ENCODE measurements around the gene PRKG2.

The PRKG2 gene

GRCh38 chr4:81256059-81256970, 41.3 kb upstream of the PRKG2 start:
- DNase-seq (ENCODE audit: low spot score): no peak
- TF ChIP-seq, protein P1, sequence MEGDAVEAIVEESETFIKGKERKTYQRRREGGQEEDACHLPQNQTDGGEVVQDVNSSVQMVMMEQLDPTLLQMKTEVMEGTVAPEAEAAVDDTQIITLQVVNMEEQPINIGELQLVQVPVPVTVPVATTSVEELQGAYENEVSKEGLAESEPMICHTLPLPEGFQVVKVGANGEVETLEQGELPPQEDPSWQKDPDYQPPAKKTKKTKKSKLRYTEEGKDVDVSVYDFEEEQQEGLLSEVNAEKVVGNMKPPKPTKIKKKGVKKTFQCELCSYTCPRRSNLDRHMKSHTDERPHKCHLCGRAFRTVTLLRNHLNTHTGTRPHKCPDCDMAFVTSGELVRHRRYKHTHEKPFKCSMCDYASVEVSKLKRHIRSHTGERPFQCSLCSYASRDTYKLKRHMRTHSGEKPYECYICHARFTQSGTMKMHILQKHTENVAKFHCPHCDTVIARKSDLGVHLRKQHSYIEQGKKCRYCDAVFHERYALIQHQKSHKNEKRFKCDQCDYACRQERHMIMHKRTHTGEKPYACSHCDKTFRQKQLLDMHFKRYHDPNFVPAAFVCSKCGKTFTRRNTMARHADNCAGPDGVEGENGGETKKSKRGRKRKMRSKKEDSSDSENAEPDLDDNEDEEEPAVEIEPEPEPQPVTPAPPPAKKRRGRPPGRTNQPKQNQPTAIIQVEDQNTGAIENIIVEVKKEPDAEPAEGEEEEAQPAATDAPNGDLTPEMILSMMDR (IDR thresholded peaks at IDR 0.05; ENCODE audit: borderline replicate concordance, control extremely low read depth, extremely low read depth, insufficient read depth, missing control alignments): no peak
- in situ Hi-C loops (cut with MboI; ENCODE audit: low sequenced_read_pairs, unreplicated experiment): no loop called here

DNA sequence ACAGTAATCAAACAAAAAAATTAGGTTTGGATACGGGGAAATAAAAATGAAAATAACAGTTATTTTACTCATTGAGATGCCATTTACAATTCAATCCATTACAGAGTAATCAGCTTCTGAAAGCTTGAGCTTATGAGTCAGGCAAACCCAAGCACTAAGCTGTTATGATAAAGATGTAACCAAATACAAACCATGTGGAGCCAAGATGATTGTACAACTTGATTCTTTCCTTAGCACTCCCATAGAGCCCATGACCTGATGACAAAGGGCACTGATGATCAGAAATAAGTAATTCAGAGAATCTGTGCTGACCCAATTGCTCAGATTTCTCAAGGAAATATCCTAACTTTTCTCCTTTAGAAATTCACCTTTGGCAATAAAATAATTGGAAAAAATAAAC, 40.5 kb upstream of the PRKG2 start:
- TF ChIP-seq, protein P1 (IDR thresholded peaks at IDR 0.05; ENCODE audit: borderline replicate concordance, control extremely low read depth, extremely low read depth, insufficient read depth, missing control alignments): no peak
- in situ Hi-C loops (cut with MboI; ENCODE audit: low sequenced_read_pairs, unreplicated experiment): no loop called here

GRCh38 chr4:81250430-81250829, 35.4 kb upstream of the PRKG2 start:
- no peak for DNase-seq (ENCODE audit: low spot score)
- TF ChIP-seq, protein P1 (IDR thresholded peaks at IDR 0.05; ENCODE audit: borderline replicate concordance, control extremely low read depth, extremely low read depth, insufficient read depth, missing control alignments): no peak
- in situ Hi-C loops (cut with MboI; ENCODE audit: low sequenced_read_pairs, unreplicated experiment): no loop called here

More for the DNA sequence above, 40.5 kb upstream of the PRKG2 start:
- no peak for DNase-seq (ENCODE audit: low spot score)

- in situ Hi-C loops (cut with MboI; ENCODE audit: low sequenced_read_pairs, unreplicated experiment): no loop called here
These were observed 30.4 kb upstream of the PRKG2 start for GRCh38 chr4:81245218-81246009.

GRCh38 chr4:81237791-81238190, 22.8 kb upstream of the PRKG2 start:
- TF ChIP-seq, protein P1 (IDR thresholded peaks at IDR 0.05; ENCODE audit: borderline replicate concordance, control extremely low read depth, extremely low read depth, insufficient read depth, missing control alignments): no peak
- in situ Hi-C loops (cut with MboI; ENCODE audit: low sequenced_read_pairs, unreplicated experiment): no loop called here
- DNase-seq (ENCODE audit: low spot score): no peak

More at GRCh38 chr4:81245218-81246009, 30.4 kb upstream of the PRKG2 start:
- TF ChIP-seq, protein P1 (IDR thresholded peaks at IDR 0.05; ENCODE audit: borderline replicate concordance, control extremely low read depth, extremely low read depth, insufficient read depth, missing control alignments): no peak
- no peak for DNase-seq (ENCODE audit: low spot score)

GRCh38 chr4:81235982-81236749, 21.1 kb upstream of the PRKG2 start:
- no peak for DNase-seq (ENCODE audit: low spot score)
- TF ChIP-seq, protein P1 (IDR thresholded peaks at IDR 0.05; ENCODE audit: borderline replicate concordance, control extremely low read depth, extremely low read depth, insufficient read depth, missing control alignments): no peak
- in situ Hi-C loops (cut with MboI; ENCODE audit: low sequenced_read_pairs, unreplicated experiment): no loop called here

Data from GM13976 (cell line).